Measurements from ENCODE around the gene WNT1. TPM values are rescaled to one million over a fixed set of nuclear protein-coding genes. Genes with fewer than 3 reads are reported as not detected.

WNT1 gene
- total RNA-seq, 2 donors from 2014 or later: not detected

- H3K36me3 Mint-ChIP-seq (ENCODE audit: low read depth): no peaks in the 10 kb centered on the region
- H3K36me3 ChIP-seq (ENCODE audit: control insufficient read depth, insufficient read depth, low read length): no peaks in the 10 kb centered on the region
- H3K4me1 Mint-ChIP-seq: peaks cover 17% of the 10 kb centered on the region
Measured at GRCh38 chr12:48990552-48990951, 12.4 kb downstream of the WNT1 start.

DNA sequence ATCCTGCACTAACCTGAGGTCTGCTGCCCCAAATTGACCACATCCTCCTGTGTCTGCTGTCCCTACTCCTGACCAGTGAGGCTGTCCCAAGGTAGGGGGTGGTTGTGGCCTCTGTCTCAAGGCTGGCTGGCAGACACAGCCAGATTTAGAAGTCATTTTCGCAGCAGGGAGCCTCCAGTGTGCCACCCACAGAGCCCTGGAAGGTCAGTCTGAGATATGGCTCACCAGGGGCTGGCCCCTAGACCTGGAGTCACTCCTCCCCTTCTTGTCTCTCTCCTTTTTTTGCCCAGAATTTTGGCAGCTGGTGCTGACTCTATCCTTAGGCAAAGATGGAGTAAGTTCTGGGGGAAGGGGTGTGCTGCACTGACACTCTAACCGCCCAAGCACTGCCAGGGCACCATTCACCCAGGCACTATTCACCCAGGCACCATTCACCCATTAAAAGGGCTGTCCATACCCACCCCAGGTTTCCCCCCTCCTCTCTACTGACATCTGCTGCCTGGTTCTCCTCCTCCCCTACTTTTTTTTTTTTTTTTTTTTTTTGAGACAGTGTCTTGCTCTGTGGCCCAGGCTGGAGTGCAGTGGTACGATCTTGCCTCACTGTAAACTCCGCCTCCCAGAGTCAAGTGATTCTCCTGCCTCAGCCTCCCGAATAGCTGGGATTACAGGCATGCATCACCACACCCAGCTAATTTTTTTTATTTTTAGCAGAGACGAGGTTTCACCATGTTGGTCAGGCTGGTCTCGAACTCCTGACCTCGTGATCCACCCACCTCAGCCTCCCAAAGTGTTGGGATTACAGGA is 13.3 kb downstream of the WNT1 start:
- H3K27me3 Mint-ChIP-seq (ENCODE audit: insufficient read depth): peaks cover 76% of the 10 kb centered on the region
- 81 to 89% methylated on average over 6 to 8 of the region's 8 CpGs for WGBS, 2 experiments (ENCODE audit: insufficient coverage in 1 of 2, insufficient read length in 1 of 2)
- Histone ChIP-seq H3K27me3 (ENCODE audit: control insufficient read depth, insufficient read depth, low read length, poor library complexity, severe bottlenecking) (peaks cover 62% of the 10 kb centered on the region), H3K4me1 (ENCODE audit: control insufficient read depth, insufficient read depth, low read length) (peaks cover 8% of the 10 kb centered on the region), H3K9ac (ENCODE audit: extremely low read depth, low read length, poor library complexity, severe bottlenecking) (no peak overlapping the region), H3K4me3 (ENCODE audit: low read length) (no peak overlapping the region), H3K9me3 (ENCODE audit: control insufficient read depth, low read length) (no peaks in the 10 kb centered on the region), H3K27ac (ENCODE audit: low read depth, low read length) (no peak overlapping the region), H3K36me3 (ENCODE audit: control insufficient read depth, insufficient read depth, low read length) (no peaks in the 10 kb centered on the region)
- H3K4me3 Mint-ChIP-seq: no peak overlapping the region
- no peak for TF ChIP-seq CTCF (conservative IDR thresholded peaks at IDR 0.05)
- H3K36me3 Mint-ChIP-seq (ENCODE audit: low read depth): no peaks in the 10 kb centered on the region
- no peaks in the 10 kb centered on the region for H3K9me3 Mint-ChIP-seq
- no peak overlapping the region for H3K27ac Mint-ChIP-seq
- peaks cover 16% of the 10 kb centered on the region for H3K4me1 Mint-ChIP-seq
- DNase-seq: no peak

More at GRCh38 chr12:48990552-48990951, 12.4 kb downstream of the WNT1 start:
- Mint-ChIP-seq H3K4me3 (no peak overlapping the region), H3K9me3 (no peaks in the 10 kb centered on the region), H3K27ac (no peak overlapping the region), H3K27me3 (ENCODE audit: insufficient read depth) (peaks cover 76% of the 10 kb centered on the region)
- peaks cover 8% of the 10 kb centered on the region for H3K4me1 ChIP-seq (ENCODE audit: control insufficient read depth, insufficient read depth, low read length)
- no peak for TF ChIP-seq CTCF (conservative IDR thresholded peaks at IDR 0.05)
- peaks cover 62% of the 10 kb centered on the region for H3K27me3 ChIP-seq (ENCODE audit: control insufficient read depth, insufficient read depth, low read length, poor library complexity, severe bottlenecking)
- no peak for DNase-seq
- no peak overlapping the region for H3K4me3 ChIP-seq (ENCODE audit: low read length)
- no peak overlapping the region for H3K27ac ChIP-seq (ENCODE audit: low read depth, low read length)
- H3K9ac ChIP-seq (ENCODE audit: extremely low read depth, low read length, poor library complexity, severe bottlenecking): no peak overlapping the region
- H3K9me3 ChIP-seq (ENCODE audit: control insufficient read depth, low read length): no peaks in the 10 kb centered on the region

DNA sequence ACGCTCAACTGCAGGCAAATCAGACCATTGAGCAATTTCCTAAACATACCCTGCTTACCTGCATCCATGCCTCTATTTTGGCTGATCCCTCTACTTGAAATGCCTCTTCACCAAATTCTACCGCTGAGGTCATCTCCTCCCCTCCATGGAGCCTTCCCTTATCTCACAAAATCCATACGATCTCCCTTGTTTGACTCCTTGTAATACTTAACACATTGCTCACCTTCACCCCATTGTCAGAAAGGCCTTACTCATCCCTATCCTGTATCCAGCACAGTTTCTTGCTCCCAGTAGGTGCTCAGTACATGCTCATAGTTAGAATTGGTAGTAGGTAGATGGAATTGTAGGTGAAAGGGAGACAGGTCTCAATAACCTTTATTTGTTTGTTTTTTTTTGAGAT is 15.7 kb downstream of the WNT1 start:
- Mint-ChIP-seq H3K27me3 (ENCODE audit: insufficient read depth) (peaks cover 76% of the 10 kb centered on the region), H3K27ac (no peak overlapping the region), H3K36me3 (ENCODE audit: low read depth) (no peaks in the 10 kb centered on the region), H3K9me3 (no peaks in the 10 kb centered on the region), H3K4me1 (peaks cover 12% of the 10 kb centered on the region), H3K4me3 (no peak overlapping the region)
- WGBS, 2 experiments (ENCODE audit: insufficient coverage in 1 of 2, insufficient read length in 1 of 2): 61 to 75% methylated on average over 3 of the region's 3 CpGs
- DNase-seq: no peak
- Histone ChIP-seq H3K9ac (ENCODE audit: extremely low read depth, low read length, poor library complexity, severe bottlenecking) (no peak overlapping the region), H3K4me3 (ENCODE audit: low read length) (no peak overlapping the region), H3K4me1 (ENCODE audit: control insufficient read depth, insufficient read depth, low read length) (peaks cover 4% of the 10 kb centered on the region), H3K27me3 (ENCODE audit: control insufficient read depth, insufficient read depth, low read length, poor library complexity, severe bottlenecking) (peaks cover 68% of the 10 kb centered on the region), H3K9me3 (ENCODE audit: control insufficient read depth, low read length) (no peaks in the 10 kb centered on the region), H3K27ac (ENCODE audit: low read depth, low read length) (no peak overlapping the region), H3K36me3 (ENCODE audit: control insufficient read depth, insufficient read depth, low read length) (no peaks in the 10 kb centered on the region)
- TF ChIP-seq CTCF (conservative IDR thresholded peaks at IDR 0.05): no peak

Measured in endodermal cell (in vitro differentiated cells).